Ectodermal cell (in vitro differentiated cells): ENCODE data around the gene GARIN1A.

Experiments used
- H3K27ac ChIP-seq: 2 replicates; pipeline ENCODE4 v1.7.0; 2013; ENCODE audit warnings: mild to moderate bottlenecking, low read depth, low read length; ENCODE audit not compliant: insufficient read depth, poor library complexity, severe bottlenecking
- H3K27me3 ChIP-seq: 2 replicates; pipeline ENCODE4 v1.7.0; 2013; ENCODE audit warnings: mild to moderate bottlenecking, low read length; ENCODE audit not compliant: insufficient read depth, control insufficient read depth, poor library complexity, severe bottlenecking
- H3K36me3 ChIP-seq: one replicate; pipeline ENCODE4 v1.7.0; 2013; ENCODE audit warnings: low read length; ENCODE audit not compliant: control insufficient read depth, insufficient read depth
- H3K4me1 ChIP-seq: one replicate; pipeline ENCODE4 v1.7.0; 2013; ENCODE audit warnings: low read length; ENCODE audit not compliant: control insufficient read depth, insufficient read depth
- H3K4me3 ChIP-seq: 2 replicates; pipeline ENCODE4 v1.7.0; 2013; ENCODE audit warnings: low read depth, low read length, control low read depth; ENCODE audit not compliant: insufficient read depth
- H3K9me3 ChIP-seq: 2 replicates; pipeline ENCODE4 v1.7.0; 2013; ENCODE audit warnings: mild to moderate bottlenecking, low read length, moderate library complexity; ENCODE audit not compliant: control insufficient read depth
- WGBS, 2 experiments: methylation state at CpG; one replicate each; pipeline ENCODE4 v1.1.7; 2013; ENCODE audit warnings: missing lambda C conversion rate in 2 of 2; 5-methylcytosine and 5-hydroxymethylcytosine counted together

GARIN1A gene

DNA sequence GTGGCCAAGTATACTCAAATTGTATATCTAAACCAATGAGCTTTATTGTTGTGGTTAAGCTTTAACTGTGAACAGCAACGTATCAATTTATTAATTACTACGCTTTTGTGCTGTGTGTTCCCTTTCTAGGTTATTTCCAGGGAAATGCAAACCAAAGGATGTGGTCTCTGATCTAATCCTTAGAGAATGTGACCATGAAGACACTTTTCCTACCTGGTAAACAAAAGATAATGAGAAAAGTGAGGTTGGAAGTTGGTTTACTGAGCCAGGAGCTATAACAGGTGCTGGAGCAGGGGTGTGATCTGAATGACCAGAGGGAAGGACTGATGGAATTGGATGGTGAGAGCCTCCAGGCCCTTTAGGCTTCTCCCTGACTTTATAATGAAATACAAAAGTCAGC lies 41.7 kb downstream of the GARIN1A start:
- no peak overlapping the region for H3K4me3 ChIP-seq
- H3K27ac ChIP-seq, result no peak overlapping the region
- H3K36me3 ChIP-seq, result no peaks in the 10 kb centered on the region
- WGBS, 2 experiments, result 97 to 98% methylated on average over 2 of the region's 2 CpGs
- no peaks in the 10 kb centered on the region for H3K27me3 ChIP-seq
- no peaks in the 10 kb centered on the region for H3K9me3 ChIP-seq
- H3K4me1 ChIP-seq, result peaks cover 4% of the 10 kb centered on the region

DNA sequence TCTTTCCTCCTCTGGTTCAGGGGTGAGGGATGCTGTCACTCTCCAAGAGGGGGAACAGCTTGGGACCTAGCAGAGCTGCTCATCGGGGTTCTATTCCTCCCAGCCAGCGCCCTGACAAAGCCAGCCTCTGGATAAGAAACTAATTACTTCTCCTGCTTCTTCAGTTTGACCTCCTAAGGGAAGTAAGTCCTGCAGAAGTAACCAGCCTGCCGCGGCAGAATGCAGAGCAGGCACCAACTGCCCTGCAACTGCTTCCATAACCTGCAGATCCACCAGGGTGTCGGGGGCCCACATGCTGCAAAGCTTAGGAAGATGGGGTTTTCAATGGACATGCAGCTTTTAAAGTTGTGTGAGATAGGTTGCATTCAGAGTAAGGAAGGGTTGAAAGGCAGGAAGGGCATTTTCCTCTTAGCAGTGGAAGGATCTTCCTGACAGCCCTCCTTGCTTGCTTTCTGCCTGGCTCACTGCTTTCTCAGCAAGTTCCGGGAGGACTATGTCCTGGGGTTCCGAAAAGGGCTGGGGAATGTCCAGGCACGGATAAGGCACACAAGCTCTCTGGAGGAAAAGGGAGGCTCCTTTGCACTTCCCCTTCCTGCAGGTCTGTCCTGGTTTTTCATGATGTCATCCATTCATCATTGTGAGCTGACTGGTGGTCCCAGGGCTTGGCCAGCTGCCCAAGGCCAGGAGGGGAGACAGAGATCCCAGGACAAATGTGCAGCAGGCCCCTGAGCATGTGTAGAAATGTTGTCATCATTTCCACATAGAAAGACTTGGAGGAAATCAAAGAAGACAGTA lies 42.8 kb downstream of the GARIN1A start:
- Histone ChIP-seq H3K27me3 (no peaks in the 10 kb centered on the region), H3K9me3 (no peaks in the 10 kb centered on the region), H3K27ac (no peak overlapping the region), H3K4me3 (no peak overlapping the region), H3K4me1 (no peaks in the 10 kb centered on the region), H3K36me3 (no peaks in the 10 kb centered on the region)
- 92% methylated on average over 8 of the region's 8 CpGs for WGBS, 2 experiments

DNA sequence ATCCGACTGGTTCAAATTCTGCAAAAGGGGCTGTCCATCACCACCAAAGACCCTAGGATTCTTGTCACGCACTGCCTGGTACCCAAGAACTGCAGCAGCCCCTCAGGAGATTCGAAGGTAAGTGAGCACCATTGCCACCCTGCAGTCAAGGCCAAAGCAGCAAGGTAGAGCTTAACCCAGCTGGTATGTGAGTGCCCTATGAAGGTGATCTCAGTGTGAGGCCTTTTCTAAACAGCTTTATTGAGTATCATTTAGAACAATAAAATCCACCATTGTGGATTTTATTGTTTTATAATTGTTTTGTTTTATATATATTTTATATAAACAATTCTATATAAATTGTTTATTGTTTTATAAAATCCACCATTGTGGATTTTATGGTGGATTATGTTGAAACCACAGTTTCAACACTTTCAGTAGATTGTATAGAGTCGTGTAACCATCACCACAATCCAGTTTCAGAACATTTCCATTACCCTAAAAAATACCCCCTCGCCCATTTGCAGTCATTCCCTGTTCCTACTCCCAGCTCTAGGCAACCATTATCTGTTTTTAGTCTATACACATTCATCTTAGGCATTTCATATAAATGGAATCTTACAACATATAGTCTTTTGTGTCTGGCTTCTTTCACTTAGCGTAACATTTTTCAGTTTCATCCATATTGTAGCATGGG lies 47.0 kb downstream of the GARIN1A start:
- 93% methylated on average over 5 to 6 of the region's 6 CpGs for WGBS, 2 experiments
- Histone ChIP-seq H3K27ac (no peak overlapping the region), H3K27me3 (no peaks in the 10 kb centered on the region), H3K36me3 (no peaks in the 10 kb centered on the region), H3K9me3 (no peaks in the 10 kb centered on the region), H3K4me3 (no peak overlapping the region), H3K4me1 (no peaks in the 10 kb centered on the region)

DNA sequence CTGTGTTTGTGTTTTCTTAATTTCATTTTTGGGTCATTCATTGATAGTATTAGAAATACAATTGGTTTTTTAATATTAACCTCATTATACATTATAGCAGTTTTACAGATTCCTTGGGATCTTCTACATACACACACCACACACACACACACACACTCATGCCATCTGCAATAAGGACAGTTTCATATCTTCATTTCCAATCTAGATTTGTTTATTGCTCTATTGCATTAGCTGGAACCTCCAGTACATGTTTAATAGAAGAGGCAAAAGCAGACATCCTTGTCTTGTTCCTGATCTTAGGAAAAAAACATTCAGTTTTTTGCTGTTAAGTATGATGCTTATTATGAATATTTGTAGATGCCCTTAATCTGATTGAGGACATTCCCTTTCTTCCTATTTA lies 49.3 kb downstream of the GARIN1A start:
- H3K27ac ChIP-seq, result no peak overlapping the region
- H3K27me3 ChIP-seq, result no peaks in the 10 kb centered on the region
- no peaks in the 10 kb centered on the region for H3K9me3 ChIP-seq
- H3K4me1 ChIP-seq, result no peaks in the 10 kb centered on the region
- no peaks in the 10 kb centered on the region for H3K36me3 ChIP-seq
- H3K4me3 ChIP-seq, result no peak overlapping the region
